Measurements from ENCODE around the gene TIAM2.
"Not testable (repeated sequence)": the region's sequence is repeated elsewhere in the genome, so short reads cannot be mapped to it uniquely, and the experiment has no call there.

The TIAM2 gene

GRCh38 chr6:155158030-155158843, 163.1 kb downstream of the TIAM2 start:
- DNase-seq (ENCODE audit: low read depth in 2 of 2, low spot score in 1 of 2), result no peak

GRCh38 chr6:155162682-155163081, 167.6 kb downstream of the TIAM2 start:
- no peak for DNase-seq (ENCODE audit: low read depth in 2 of 2, low spot score in 1 of 2)

- no peak for DNase-seq (ENCODE audit: low read depth in 2 of 2, low spot score in 1 of 2)
Measured at GRCh38 chr6:155163601-155164000, 168.5 kb downstream of the TIAM2 start.

- no peak for DNase-seq (ENCODE audit: low read depth in 2 of 2, low spot score in 1 of 2)
Measured at GRCh38 chr6:155165029-155165710, 170.1 kb downstream of the TIAM2 start.

- DNase-seq (ENCODE audit: low read depth in 2 of 2, low spot score in 1 of 2), result no peak
Measured at GRCh38 chr6:155170519-155170918, 175.4 kb downstream of the TIAM2 start.

GRCh38 chr6:155171109-155171746, 176.1 kb downstream of the TIAM2 start:
- peak; percentile 53 to 72 for DNase-seq (ENCODE audit: low read depth in 2 of 2, low spot score in 1 of 2)

GRCh38 chr6:155171747-155172449, 176.8 kb downstream of the TIAM2 start:
- no peak for DNase-seq (ENCODE audit: low read depth in 2 of 2, low spot score in 1 of 2)

GRCh38 chr6:155173488-155173887, 178.4 kb downstream of the TIAM2 start:
- DNase-seq (ENCODE audit: low read depth in 2 of 2, low spot score in 1 of 2), result no peak

GRCh38 chr6:155174576-155175211, 179.6 kb downstream of the TIAM2 start:
- DNase-seq (ENCODE audit: low read depth in 2 of 2, low spot score in 1 of 2), result no peak

GRCh38 chr6:155177363-155177961, 182.3 kb downstream of the TIAM2 start:
- no peak for DNase-seq (ENCODE audit: low read depth in 2 of 2, low spot score in 1 of 2)

- DNase-seq (ENCODE audit: low read depth in 2 of 2, low spot score in 1 of 2), result no peak
Measured at GRCh38 chr6:155181498-155181897, 186.4 kb downstream of the TIAM2 start.

GRCh38 chr6:155182103-155182502, 187.0 kb downstream of the TIAM2 start:
- no peak for DNase-seq (ENCODE audit: low read depth in 2 of 2, low spot score in 1 of 2)

GRCh38 chr6:155183095-155183494, 188.0 kb downstream of the TIAM2 start:
- DNase-seq (ENCODE audit: low read depth in 2 of 2, low spot score in 1 of 2), result no peak

GRCh38 chr6:155185041-155185440, 189.9 kb downstream of the TIAM2 start:
- not testable (repeated sequence) for DNase-seq (ENCODE audit: low read depth in 2 of 2, low spot score in 1 of 2)

GRCh38 chr6:155185544-155185943, 190.4 kb downstream of the TIAM2 start:
- DNase-seq (ENCODE audit: low read depth in 2 of 2, low spot score in 1 of 2), result no peak

- DNase-seq (ENCODE audit: low read depth in 2 of 2, low spot score in 1 of 2), result no peak
Measured at GRCh38 chr6:155186052-155186658, 191.0 kb downstream of the TIAM2 start.

GRCh38 chr6:155187106-155187505, 192.0 kb downstream of the TIAM2 start:
- DNase-seq (ENCODE audit: low read depth in 2 of 2, low spot score in 1 of 2), result no peak

GRCh38 chr6:155187994-155188706, 193.0 kb downstream of the TIAM2 start:
- DNase-seq (ENCODE audit: low read depth in 2 of 2, low spot score in 1 of 2), result no peak

- DNase-seq (ENCODE audit: low read depth in 2 of 2, low spot score in 1 of 2), result no peak
Measured at GRCh38 chr6:155188707-155189496, 193.8 kb downstream of the TIAM2 start.
